GM13976 (cell line): ENCODE results near the gene SERGEF.

Source experiments
- DNase-seq: peaks from one replicate; pipeline ENCODE4 v3.0.0; 2012; ENCODE audit warnings: low spot score
- in situ Hi-C: fragments of 300-500 bp; cut with MboI; formaldehyde crosslinking; loops from one replicate; pipeline ENCODE4 v1.12.0; 2022; ENCODE audit warnings: low sequenced_read_pairs, mixed read lengths, inconsistent platforms; ENCODE audit not compliant: unreplicated experiment
- TF ChIP-seq, protein P1 (sequence below): IDR thresholded peaks from 2 replicates; pipeline ENCODE4 v1.5.1; 2012; ENCODE audit warnings: borderline replicate concordance, mild to moderate bottlenecking; ENCODE audit not compliant: insufficient read depth; ENCODE audit errors: extremely low read depth, missing control alignments, control extremely low read depth

Gene SERGEF

DNA sequence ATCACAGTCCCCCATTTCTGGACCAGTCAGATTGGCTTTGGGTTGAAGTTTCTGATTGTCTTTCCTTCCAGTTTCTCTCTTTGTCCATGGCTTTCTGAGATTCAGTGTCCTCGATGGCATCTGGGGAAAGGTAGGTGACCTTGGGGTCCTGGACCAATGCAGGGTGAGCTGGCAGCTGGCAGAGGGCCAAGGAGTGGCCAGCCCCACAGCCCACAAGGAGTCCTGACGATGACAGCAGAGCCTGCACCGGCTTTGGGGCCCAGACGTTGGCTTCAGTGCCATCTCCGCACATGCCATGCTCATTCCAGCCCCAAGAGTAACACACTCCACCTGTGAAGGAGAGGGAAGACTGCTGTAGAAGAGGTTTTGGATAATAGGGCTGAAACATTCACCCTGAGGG lies 224.8 kb downstream of the SERGEF start:
- no peak for DNase-seq
- in situ Hi-C loops, result no loop called here

DNA sequence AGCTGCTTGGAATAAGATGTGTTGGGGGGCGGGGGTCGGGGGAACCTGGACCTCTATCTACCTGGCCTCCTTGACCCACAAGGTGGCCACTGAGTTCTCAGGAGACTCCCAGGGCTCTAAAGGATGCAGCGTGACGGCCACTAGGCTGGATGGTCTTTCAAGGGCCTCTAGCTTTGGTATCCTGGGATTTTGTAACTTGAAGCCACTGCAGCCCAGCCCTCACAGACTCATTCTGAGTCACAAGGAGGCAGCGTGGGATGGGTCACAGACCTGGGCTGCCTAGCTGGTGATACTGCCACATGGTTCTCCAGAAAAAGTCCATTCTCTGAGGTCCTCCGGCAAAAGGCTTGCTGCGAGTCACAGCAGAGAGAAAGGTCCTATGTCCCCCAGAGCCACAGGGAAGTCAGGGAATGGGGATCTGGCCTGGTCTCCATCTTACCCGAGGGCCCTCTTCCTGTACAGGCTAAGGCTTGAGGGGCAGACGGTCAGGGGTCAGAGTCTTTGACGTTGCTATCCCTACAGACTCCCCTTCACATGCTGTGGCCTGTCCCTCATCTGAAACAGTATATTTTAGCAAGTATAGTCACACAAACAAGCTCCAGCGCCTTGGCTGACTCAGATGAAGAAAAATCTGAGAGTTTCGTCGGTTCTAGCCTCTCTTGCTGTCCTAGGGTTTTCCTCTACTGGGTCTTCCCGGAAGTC lies 225.9 kb downstream of the SERGEF start:
- in situ Hi-C loops, result no loop called here
- no peak for DNase-seq
- TF ChIP-seq, protein P1, sequence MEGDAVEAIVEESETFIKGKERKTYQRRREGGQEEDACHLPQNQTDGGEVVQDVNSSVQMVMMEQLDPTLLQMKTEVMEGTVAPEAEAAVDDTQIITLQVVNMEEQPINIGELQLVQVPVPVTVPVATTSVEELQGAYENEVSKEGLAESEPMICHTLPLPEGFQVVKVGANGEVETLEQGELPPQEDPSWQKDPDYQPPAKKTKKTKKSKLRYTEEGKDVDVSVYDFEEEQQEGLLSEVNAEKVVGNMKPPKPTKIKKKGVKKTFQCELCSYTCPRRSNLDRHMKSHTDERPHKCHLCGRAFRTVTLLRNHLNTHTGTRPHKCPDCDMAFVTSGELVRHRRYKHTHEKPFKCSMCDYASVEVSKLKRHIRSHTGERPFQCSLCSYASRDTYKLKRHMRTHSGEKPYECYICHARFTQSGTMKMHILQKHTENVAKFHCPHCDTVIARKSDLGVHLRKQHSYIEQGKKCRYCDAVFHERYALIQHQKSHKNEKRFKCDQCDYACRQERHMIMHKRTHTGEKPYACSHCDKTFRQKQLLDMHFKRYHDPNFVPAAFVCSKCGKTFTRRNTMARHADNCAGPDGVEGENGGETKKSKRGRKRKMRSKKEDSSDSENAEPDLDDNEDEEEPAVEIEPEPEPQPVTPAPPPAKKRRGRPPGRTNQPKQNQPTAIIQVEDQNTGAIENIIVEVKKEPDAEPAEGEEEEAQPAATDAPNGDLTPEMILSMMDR, result no peak

More for the DNA sequence above, 224.8 kb downstream of the SERGEF start:
- TF ChIP-seq, protein P1, result no peak

DNA sequence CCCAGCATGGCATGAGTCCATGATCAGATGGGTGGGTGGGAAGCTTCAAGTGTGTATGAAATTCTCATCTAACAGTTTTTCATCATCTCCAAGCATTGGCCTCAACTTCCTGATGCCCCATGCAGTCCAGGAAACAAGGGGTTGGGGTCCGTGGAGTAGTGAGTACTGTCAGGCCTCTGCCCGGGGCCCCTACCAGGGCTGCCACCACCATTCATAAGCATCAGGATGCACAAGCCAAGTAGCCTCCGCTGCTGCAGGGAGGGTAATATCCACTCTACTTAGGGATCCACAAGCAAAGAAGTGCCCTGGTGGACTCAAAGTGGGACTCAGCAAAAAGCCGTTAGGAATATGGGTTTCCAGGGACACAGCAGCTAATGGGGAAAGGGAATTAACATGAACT lies 229.0 kb downstream of the SERGEF start:
- TF ChIP-seq, protein P1, result no peak
- in situ Hi-C loops, result no loop called here

DNA sequence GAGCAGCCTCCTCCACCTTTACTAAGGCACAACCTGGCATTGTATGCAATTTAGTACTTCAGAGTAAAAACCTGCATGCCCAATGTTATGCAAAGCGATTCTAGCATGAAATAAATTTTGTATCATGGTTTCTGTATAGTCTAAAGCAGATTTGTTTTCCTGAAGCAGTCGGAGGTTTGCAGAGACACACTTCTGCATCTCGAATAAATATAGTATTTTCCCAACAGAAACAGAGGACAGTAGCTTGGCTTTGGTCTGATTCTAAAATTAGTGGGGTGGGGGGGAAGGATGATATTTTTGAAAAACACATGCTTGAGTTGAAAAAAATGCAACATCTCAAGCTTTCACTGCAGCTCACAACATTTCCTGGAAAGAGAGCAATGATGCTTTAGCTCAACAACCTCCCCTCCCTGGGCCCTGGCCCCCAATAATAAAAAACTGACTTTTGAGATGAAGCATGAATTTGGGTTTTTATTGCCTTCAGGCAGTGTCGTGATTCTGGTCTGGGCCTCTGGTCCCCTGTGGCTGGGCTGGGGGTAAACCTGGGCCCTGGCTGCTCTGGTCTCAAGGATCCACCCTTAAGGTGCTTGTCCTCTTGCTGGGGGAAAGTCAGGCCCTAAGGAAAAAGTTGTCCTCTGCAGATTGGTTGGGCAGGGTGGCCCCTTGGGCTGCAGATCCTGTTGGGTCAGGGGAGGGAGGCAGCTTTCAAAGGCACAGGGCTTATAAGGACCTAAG lies 230.1 kb downstream of the SERGEF start:
- DNase-seq, result no peak
- TF ChIP-seq, protein P1, result no peak
- in situ Hi-C loops, result no loop called here

More for the DNA sequence above, 229.0 kb downstream of the SERGEF start:
- no peak for DNase-seq

DNA sequence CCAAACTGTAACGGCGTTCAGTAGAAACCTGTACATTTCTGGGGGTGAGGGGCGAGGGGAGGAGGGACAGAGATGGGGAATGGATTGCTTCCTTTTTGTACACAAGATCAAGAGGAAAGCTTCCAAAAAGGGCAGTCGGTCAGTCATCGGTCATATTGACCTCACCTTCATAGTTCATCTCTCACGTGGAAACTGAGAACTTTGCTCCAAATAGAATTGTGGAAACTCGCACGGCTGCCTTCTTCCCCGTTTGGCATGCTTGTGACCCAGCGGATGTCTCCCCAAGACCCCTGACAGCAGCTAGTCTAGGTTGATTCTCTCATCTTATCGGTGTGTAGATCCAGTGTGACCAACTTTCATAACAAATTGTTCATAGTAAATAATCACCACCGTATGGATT lies 230.7 kb downstream of the SERGEF start:
- in situ Hi-C loops, result no loop called here
- TF ChIP-seq, protein P1, result no peak
- DNase-seq, result no peak

DNA sequence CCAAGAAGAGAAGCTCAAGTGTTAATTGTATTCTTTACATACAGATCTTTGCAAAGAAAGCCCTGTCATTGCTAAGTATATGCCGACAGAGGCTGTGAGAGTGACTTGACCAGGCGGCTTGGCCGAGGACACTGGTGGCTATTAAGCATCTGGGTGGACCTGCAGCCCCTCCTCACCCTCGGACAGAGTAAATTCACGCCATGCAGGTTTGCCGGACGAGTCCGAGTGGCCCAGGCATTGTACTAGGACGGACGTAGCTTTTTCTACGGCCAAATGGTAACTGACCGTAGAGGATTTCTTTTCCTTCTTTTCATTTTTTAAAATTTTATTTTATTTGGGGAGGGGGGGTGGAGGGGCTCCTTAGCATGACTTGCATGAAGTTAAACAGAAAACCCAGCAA lies 231.2 kb downstream of the SERGEF start:
- in situ Hi-C loops, result no loop called here
- TF ChIP-seq, protein P1, result no peak

More for the DNA sequence above, 231.2 kb downstream of the SERGEF start:
- DNase-seq, result no peak
